Activated CD4-positive, CD25-positive, alpha-beta regulatory T cell treated with anti-CD3 and anti-CD28 coated beads, Interleukin-2, amount 50 U/mL, for 16 hours (primary cell): ENCODE results near the gene TNFRSF6B.
"Not testable (repeated sequence)": the region's sequence is repeated elsewhere in the genome, so short reads cannot be mapped to it uniquely, and the experiment has no call there.

Experiments used
- DNase-seq: peaks from one replicate; pipeline ENCODE4 v3.0.0-alpha.2; 2020; ENCODE audit warnings: low read depth, low spot score

Gene TNFRSF6B

GRCh38 chr20:63696628-63697356, at the start of gene TNFRSF6B:
Gene TNFRSF6B, plus strand, starts transcription at chr20:63696652. Its CDS starts 116 bp downstream, at chr20:63696768.
- no peak for DNase-seq

- DNase-seq, result no peak
Measured at GRCh38 chr20:63648190-63648589, 48.3 kb upstream of the TNFRSF6B start.

GRCh38 chr20:63648895-63649589, 47.4 kb upstream of the TNFRSF6B start:
- no peak for DNase-seq

- not testable (repeated sequence) for DNase-seq
Measured at GRCh38 chr20:63650486-63650885, 46.0 kb upstream of the TNFRSF6B start.

GRCh38 chr20:63651942-63652191, 44.6 kb upstream of the TNFRSF6B start:
- no peak for DNase-seq

GRCh38 chr20:63652192-63652980, 44.1 kb upstream of the TNFRSF6B start:
- DNase-seq, result no peak

GRCh38 chr20:63653041-63653973, 43.1 kb upstream of the TNFRSF6B start, which contains the start of gene STMN3:
Gene STMN3, minus strand, starts transcription at chr20:63653424. Its CDS starts 79 bp downstream, at chr20:63653345.
- DNase-seq, result no peak

GRCh38 chr20:63653974-63654668, 42.3 kb upstream of the TNFRSF6B start:
- no peak for DNase-seq

GRCh38 chr20:63655249-63655648, 41.2 kb upstream of the TNFRSF6B start:
- no peak for DNase-seq

- DNase-seq, result no peak
Measured at GRCh38 chr20:63656451-63656850, 40.0 kb upstream of the TNFRSF6B start.

GRCh38 chr20:63657260-63657936, 39.1 kb upstream of the TNFRSF6B start:
- no peak for DNase-seq

GRCh38 chr20:63657937-63658748, 38.3 kb upstream of the TNFRSF6B start, which contains the start of gene RTEL1:
Gene RTEL1, plus strand, starts transcription at chr20:63658312. Its CDS starts 1,091 bp downstream, at chr20:63659403.
- DNase-seq, result peak; percentile 83

GRCh38 chr20:63658749-63659187, 37.7 kb upstream of the TNFRSF6B start:
- no peak for DNase-seq

- no peak for DNase-seq
Measured at GRCh38 chr20:63659370-63659769, 37.1 kb upstream of the TNFRSF6B start.

- not testable (repeated sequence) for DNase-seq
Measured at GRCh38 chr20:63660174-63660573, 36.3 kb upstream of the TNFRSF6B start.

GRCh38 chr20:63660622-63661021, 35.8 kb upstream of the TNFRSF6B start:
- no peak for DNase-seq

- no peak for DNase-seq
Measured at GRCh38 chr20:63661108-63661507, 35.3 kb upstream of the TNFRSF6B start.

GRCh38 chr20:63661959-63662812, 34.3 kb upstream of the TNFRSF6B start:
- DNase-seq, result no peak
